GM10266 (cell line): ENCODE measurements around the gene CDH13.

Experiments used
- DNase-seq: peaks from one replicate; pipeline ENCODE4 v3.0.0; 2012; ENCODE audit errors: extremely low spot score
- CTCF ChIP-seq: IDR thresholded peaks from 2 replicates; pipeline ENCODE4 v1.5.1; 2012; ENCODE audit warnings: mild to moderate bottlenecking, low read depth; ENCODE audit not compliant: control insufficient read depth, insufficient read depth; ENCODE audit errors: missing control alignments

Gene CDH13

GRCh38 chr16:82835487-82836155 is 208.9 kb downstream of the CDH13 start:
- no peak for TF ChIP-seq CTCF
- DNase-seq: no peak

DNA sequence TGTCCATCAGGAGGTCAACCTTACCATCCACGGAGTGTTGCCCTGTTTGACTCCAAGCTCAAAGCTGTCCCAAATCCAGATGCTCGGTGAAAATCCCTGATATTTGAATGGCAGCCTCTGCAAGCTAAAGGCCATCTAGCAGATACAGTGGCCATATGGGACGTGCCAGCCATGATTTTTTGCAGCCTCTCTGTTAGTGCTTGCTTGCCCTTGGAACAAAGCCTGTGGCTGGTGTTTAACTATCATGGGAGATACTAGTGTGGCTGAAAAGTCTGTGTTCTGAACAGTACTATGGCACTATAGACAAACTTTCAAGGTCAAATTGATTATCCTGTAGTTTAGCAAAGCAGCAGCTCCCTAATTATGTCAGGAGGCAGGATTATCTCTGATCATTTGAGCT is 214.3 kb downstream of the CDH13 start:
- no peak for TF ChIP-seq CTCF
- no peak for DNase-seq

- DNase-seq: no peak
- TF ChIP-seq CTCF: no peak
These were observed 217.0 kb downstream of the CDH13 start for GRCh38 chr16:82843606-82844271.

GRCh38 chr16:82845116-82845515 is 218.3 kb downstream of the CDH13 start:
- DNase-seq: no peak
- TF ChIP-seq CTCF: no peak

DNA sequence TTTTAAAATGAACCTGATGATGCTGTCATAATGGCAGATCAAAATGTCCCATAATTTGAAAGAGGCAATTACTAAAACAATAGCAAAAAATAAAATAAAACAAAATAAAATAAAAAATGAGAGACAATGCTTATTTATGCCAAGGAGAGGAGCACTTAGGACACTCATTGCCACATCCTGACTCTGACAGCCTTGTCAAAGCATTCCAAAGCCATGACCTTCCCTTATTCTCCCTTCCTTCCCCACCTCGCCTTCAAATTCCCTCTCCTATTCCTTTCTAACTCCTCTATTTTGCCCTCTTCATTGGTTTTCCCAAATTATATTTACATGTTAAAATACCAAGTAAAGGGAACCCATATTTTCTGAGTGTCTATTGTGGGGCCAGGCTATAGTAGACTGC is 220.0 kb downstream of the CDH13 start:
- no peak for DNase-seq
- TF ChIP-seq CTCF: no peak

DNA sequence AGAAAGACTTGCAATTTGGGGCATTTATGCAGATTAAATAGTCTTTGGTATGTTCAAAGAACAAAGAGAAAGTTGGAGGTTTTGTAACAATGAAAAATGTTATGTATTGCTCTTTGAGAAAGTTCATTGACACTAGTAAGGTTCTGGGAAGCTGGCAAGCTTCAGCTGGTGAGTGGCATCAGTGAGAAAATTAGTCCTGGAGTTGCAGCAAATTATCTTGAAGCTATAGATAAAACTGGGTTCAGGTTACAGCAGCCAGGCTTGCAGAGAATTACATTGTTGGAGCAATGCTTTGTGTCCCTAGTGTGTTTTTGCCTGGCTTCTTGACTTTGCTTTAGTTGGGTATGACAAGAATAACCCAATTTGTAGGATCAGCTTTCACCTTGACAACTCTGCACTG is 221.2 kb downstream of the CDH13 start:
- DNase-seq: no peak
- no peak for TF ChIP-seq CTCF

DNA sequence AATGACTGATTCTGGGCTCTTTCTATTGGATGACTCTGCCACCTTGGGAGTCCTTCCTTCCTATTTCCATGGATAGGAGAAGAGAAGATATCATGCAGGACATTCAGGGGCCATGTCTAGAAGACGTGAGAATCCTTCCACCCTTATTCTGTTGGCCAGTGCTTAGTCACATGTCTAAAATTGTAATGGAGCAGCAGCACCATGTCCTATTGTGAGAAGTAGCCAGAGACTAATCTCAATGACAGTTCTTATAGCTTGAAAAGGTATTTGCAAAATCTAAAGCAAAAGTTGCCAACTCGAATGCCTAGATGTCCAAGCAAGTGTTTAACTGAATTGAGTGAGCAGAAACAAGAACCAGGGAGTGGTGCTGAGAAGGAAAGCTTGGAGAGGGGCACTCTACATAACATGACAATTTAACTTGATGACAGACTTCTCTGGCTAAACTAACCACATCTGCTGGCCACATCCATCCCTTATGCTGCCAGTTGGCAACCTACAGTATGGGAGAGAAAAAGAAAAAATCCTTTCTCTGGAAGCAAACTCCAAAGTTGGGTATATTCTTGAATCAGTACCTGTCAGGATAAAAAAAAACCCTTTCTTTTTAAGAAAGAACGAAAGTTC is 225.7 kb downstream of the CDH13 start:
- no peak for DNase-seq
- TF ChIP-seq CTCF: no peak
